Uterus (tissue), 4 donors: Measurements from ENCODE around the gene TACR1. TPM values are rescaled to one million over a fixed set of nuclear protein-coding genes. Genes with fewer than 3 reads are reported as not detected.
"Not testable (repeated sequence)": the region's sequence is repeated elsewhere in the genome, so short reads cannot be mapped to it uniquely, and the experiment has no call there.

ENCODE experiments used
- DNase-seq, 2 donors: peaks; one replicate each; pipeline ENCODE4 v3.0.0-alpha.2; 2019 to 2020
- H3K27ac ChIP-seq, 2 donors: fragments of 200-600 bp; sonication (generic); 1 replicate in 1 of 2; 2 replicates in 1 of 2; pipeline ENCODE4 v1.5.1; 2016 to 2018
- H3K27me3 ChIP-seq, 2 donors: fragments of 200-600 bp; sonication (generic); one replicate each; pipeline ENCODE4 v1.5.1; 2018 to 2019; ENCODE audit warnings: control low read depth in 1 of 2
- H3K36me3 ChIP-seq, 2 donors: fragments of 200-600 bp; sonication (generic); one replicate each; pipeline ENCODE4 v1.5.1; 2019; ENCODE audit warnings: control low read depth in 1 of 2
- H3K4me1 ChIP-seq, 2 donors: fragments of 200-600 bp; sonication (generic); one replicate each; pipeline ENCODE4 v1.5.1; 2018 to 2019; ENCODE audit warnings: control low read depth in 1 of 2
- H3K4me3 ChIP-seq, 2 donors: fragments of 200-600 bp; sonication (generic); 1 replicate in 1 of 2; 2 replicates in 1 of 2; pipeline ENCODE4 v1.5.1; 2018 to 2019; ENCODE audit warnings: mild to moderate bottlenecking in 1 of 2
- H3K9me3 ChIP-seq, 2 donors: fragments of 200-600 bp; sonication (generic); one replicate each; pipeline ENCODE4 v1.5.1; 2019; ENCODE audit warnings: control low read depth in 1 of 2
- POLR2A ChIP-seq, 2 donors: fragments of 450-650 bp; IDR thresholded peaks; one replicate each; pipeline ENCODE4 v1.6.1; 2016; ENCODE audit warnings: antibody characterized with exemption in 2 of 2, mild to moderate bottlenecking in 1 of 2, moderate library complexity in 1 of 2
- intact Hi-C: fragments of 100-400 bp; cut with DNase I; formaldehyde crosslinking; loops from one replicate; pipeline ENCODE4 v1.15.1; 2023; ENCODE audit warnings: low total_unique reads
- total RNA-seq, 4 donors: library from RNA; depleted of rRNA in 3 of 4; stranded (reverse); fragments of >200 nt in 3 of 4; gene quantifications; one replicate each; pipeline versions ENCODE4 v1.1.0 to v1.2.4, GENCODE V29; 2014 to 2023
- TF ChIP-seq, protein P1 (sequence below), 4 experiments: fragments of 200-600 bp in 2 of 4; fragments of 450-650 bp in 2 of 4; sonication (generic) in 2 of 4; IDR thresholded peaks; one replicate each; pipeline ENCODE4 v1.5.1; 2016 to 2019; ENCODE audit warnings: antibody characterized with exemption in 4 of 4, mild to moderate bottlenecking in 2 of 4, moderate library complexity in 1 of 4
- donor health status: DM: yes; HTN: yes; CAD: no.

TACR1 gene
- total RNA-seq, 4 donors from 2014 or later: 1.9 to 25.4 (median 9.1) TPM

DNA sequence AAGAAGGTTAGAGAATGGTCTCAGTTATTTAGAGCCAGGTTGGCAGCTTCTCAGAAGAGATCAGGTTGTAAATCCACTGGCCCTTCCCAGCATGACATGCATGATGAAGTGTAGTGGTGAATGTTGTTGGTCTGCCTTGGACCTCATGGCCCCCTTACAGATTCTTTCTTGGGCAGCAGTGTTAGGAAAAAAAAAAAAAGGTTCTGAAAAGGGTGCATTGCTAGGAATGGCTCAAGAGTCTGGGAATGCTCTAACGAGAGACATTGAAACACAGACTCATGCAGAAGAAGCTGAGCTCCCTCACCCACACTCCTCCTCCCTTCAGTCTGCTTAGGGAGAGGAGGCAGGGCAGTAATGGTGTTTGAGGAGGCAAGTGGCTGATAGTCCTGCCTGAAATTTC, 135.4 kb downstream of the TACR1 start:
- DNase-seq: no peak
- TF ChIP-seq, protein P1, sequence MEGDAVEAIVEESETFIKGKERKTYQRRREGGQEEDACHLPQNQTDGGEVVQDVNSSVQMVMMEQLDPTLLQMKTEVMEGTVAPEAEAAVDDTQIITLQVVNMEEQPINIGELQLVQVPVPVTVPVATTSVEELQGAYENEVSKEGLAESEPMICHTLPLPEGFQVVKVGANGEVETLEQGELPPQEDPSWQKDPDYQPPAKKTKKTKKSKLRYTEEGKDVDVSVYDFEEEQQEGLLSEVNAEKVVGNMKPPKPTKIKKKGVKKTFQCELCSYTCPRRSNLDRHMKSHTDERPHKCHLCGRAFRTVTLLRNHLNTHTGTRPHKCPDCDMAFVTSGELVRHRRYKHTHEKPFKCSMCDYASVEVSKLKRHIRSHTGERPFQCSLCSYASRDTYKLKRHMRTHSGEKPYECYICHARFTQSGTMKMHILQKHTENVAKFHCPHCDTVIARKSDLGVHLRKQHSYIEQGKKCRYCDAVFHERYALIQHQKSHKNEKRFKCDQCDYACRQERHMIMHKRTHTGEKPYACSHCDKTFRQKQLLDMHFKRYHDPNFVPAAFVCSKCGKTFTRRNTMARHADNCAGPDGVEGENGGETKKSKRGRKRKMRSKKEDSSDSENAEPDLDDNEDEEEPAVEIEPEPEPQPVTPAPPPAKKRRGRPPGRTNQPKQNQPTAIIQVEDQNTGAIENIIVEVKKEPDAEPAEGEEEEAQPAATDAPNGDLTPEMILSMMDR (IDR thresholded peaks at IDR 0.05): no peak
- Histone ChIP-seq H3K9me3 (no peaks in the 10 kb centered on the region), H3K27me3 (no peaks in the 10 kb centered on the region), H3K36me3 (no peaks in the 10 kb centered on the region), H3K4me3 (no peak overlapping the region), H3K27ac (no peak overlapping the region), H3K4me1 (no peaks in the 10 kb centered on the region)
- intact Hi-C loops: no loop called here

- Histone ChIP-seq H3K27ac (no peak overlapping the region), H3K9me3 (no peaks in the 10 kb centered on the region), H3K27me3 (no peaks in the 10 kb centered on the region), H3K4me1 (no peaks in the 10 kb centered on the region), H3K36me3 (no peaks in the 10 kb centered on the region), H3K4me3 (no peak overlapping the region)
- TF ChIP-seq, protein P1 (IDR thresholded peaks at IDR 0.05): no peak
- TF ChIP-seq POLR2A (IDR thresholded peaks at IDR 0.05): no peak
- no peak for DNase-seq
- intact Hi-C loops: no loop called here
Observed at GRCh38 chr2:75058427-75058826, 140.9 kb downstream of the TACR1 start.

- H3K27ac ChIP-seq, H3K27me3 ChIP-seq, H3K4me3 ChIP-seq, H3K9me3 ChIP-seq, DNase-seq, H3K36me3 ChIP-seq, intact Hi-C loops, H3K4me1 ChIP-seq: not testable (repeated sequence)
Observed at GRCh38 chr2:75057150-75057549, 142.2 kb downstream of the TACR1 start.

- Histone ChIP-seq H3K36me3 (no peaks in the 10 kb centered on the region), H3K4me3 (no peak overlapping the region), H3K27ac (no peak overlapping the region), H3K4me1 (no peaks in the 10 kb centered on the region), H3K9me3 (no peaks in the 10 kb centered on the region), H3K27me3 (no peaks in the 10 kb centered on the region)
- DNase-seq: no peak
- intact Hi-C loops: no loop called here
- TF ChIP-seq POLR2A (IDR thresholded peaks at IDR 0.05): no peak
- TF ChIP-seq, protein P1 (IDR thresholded peaks at IDR 0.05): no peak
Observed at GRCh38 chr2:75055820-75056675, 143.3 kb downstream of the TACR1 start.

DNA sequence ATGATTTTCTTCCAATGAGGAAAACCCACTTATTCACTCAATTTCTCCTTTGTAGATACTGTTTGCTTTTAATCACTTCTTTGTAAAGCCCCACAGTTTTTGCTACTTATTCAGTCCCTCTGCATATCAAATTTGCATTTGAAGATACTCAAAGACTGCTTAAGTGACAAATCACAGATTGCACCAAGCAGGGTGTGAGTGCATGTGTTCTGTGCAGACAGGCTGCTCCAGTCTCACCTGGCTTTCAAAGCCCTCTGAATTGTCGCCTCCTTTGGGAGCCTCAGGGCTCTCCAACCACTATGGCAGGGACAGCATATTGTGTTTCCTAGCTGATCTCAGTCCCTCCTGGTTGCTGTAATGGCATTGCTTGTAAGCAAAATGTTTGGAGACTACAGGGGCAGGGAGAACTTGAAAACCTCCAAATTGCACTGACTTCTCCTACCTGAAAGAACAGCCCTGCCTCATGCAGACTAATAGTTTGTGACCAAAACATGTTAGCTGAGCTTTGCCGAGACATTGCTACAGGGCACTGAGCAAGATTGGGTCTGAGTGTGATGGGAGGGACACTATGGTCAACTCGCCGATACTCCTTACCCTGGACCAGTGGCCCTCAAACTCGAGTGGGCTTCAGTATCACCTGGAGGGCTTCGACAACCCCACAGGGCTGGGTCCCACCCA, 144.0 kb downstream of the TACR1 start:
- Histone ChIP-seq H3K9me3 (no peaks in the 10 kb centered on the region), H3K36me3 (no peaks in the 10 kb centered on the region), H3K27ac (no peak overlapping the region), H3K27me3 (no peaks in the 10 kb centered on the region), H3K4me3 (no peak overlapping the region), H3K4me1 (no peaks in the 10 kb centered on the region)
- TF ChIP-seq, protein P1 (IDR thresholded peaks at IDR 0.05): no peak
- no peak for TF ChIP-seq POLR2A (IDR thresholded peaks at IDR 0.05)
- intact Hi-C loops: no loop called here
- no peak for DNase-seq
